ENCODE data around the gene IER5.
A peak's percentile ranks its signal among the peaks of the same experiment; 100 is the strongest.

The IER5 gene

DNA sequence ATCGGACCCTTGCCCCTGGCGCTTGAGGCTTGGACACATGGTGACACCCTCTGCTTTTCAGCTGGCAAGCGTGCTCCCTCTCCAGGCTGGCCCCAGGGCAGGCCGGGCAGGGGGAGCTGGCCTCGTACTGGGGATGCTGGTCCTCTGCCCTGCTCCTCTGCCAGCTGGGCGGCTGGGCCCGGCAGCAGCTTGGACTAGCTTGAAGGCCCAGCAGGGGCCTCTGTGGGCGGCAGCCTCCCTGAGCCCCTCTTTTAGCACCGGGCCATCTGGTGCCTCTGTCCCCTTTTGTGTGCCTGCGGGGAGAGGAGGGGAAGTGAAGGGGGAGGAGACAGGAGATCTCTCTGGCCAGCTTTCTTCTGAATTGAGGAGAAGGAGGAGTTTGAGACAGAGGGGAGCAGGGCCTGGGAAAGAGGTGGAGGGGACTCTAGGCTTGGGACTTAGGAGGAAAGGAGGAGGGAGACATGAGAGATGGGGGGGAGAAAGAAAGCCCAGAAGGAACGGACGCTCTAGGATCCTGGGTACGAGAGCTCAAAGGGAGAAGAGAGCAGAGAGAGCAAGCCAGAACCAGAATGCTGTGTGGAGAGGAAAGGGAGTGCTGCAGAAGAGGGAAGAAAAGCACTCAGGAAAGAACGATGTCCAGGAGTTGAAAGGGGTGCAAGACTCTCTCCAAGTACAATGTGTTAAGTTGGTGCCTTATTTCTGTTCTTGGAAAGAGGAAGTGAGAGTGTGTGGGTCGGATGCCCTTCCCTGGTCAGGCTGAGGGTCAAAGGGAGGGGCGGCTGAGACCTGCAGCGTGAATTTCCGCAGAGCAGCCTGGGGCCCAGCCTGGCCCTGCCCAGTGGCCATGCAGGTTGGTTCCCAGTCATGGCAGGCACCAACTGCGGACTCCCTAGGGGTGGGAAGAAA lies 40.3 kb downstream of the IER5 start:
- Histone ChIP-seq H3K36me3 (no peaks in the 10 kb centered on the region), H3K27me3 (ENCODE audit: insufficient read depth, low read depth, severe bottlenecking) (no peaks in the 10 kb centered on the region), H3K27ac (peak overlapping the region; percentile 86), H3K9me3 (ENCODE audit: severe bottlenecking) (no peaks in the 10 kb centered on the region), H3K4me3 (ENCODE audit: low read depth, low read length) (peak overlapping the region; percentile 14; the same call in 1 of the 2 replicates)
- TF ChIP-seq, protein P1, sequence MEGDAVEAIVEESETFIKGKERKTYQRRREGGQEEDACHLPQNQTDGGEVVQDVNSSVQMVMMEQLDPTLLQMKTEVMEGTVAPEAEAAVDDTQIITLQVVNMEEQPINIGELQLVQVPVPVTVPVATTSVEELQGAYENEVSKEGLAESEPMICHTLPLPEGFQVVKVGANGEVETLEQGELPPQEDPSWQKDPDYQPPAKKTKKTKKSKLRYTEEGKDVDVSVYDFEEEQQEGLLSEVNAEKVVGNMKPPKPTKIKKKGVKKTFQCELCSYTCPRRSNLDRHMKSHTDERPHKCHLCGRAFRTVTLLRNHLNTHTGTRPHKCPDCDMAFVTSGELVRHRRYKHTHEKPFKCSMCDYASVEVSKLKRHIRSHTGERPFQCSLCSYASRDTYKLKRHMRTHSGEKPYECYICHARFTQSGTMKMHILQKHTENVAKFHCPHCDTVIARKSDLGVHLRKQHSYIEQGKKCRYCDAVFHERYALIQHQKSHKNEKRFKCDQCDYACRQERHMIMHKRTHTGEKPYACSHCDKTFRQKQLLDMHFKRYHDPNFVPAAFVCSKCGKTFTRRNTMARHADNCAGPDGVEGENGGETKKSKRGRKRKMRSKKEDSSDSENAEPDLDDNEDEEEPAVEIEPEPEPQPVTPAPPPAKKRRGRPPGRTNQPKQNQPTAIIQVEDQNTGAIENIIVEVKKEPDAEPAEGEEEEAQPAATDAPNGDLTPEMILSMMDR (IDR thresholded peaks at IDR 0.05; ENCODE audit: low read depth, low read length) = no peak
- peak; percentile 88 for DNase-seq

DNA sequence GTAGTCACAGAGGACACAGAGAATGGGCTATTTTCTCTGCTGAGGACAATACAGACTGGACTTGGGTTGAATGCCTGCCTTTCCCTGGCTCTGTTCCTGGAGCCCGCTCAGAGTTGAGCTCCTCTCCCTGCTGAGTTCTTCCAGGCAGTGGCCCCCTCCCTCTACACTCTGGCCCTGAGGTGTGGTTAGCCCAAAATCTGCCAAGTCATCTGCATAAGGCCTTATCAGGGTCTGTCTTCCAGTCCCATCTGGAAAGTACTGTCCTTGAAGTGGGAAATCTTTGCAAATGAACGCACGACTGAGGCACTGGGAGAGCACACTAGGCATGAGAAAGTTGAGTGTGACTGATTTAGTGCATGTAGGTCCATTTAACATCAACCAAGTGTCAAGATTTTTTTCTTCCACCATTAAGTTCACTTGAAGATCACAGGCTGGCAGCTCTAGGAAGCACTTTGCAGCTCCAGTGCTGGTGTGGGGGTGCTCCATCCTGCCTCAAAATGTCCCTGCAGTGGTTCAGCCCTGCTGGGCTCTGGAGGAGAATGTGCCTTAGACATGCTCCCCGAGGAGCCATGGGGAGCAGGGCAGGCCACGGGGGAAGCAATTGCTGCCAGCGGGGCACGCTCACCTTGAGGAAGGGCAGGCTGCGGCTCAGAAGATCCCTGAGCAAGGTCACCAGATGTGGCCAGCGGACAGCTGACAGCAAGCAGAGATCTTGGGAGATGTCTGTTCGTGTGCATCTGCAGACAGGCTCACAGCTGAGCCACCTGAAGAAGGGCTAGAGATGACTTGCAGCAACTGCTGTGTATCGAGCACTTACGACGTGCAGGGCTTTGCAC lies 41.5 kb downstream of the IER5 start:
- Histone ChIP-seq H3K36me3 (no peaks in the 10 kb centered on the region), H3K4me3 (ENCODE audit: low read depth, low read length) (no peak overlapping the region), H3K27ac (peak overlapping the region; percentile 86), H3K9me3 (ENCODE audit: severe bottlenecking) (no peaks in the 10 kb centered on the region), H3K27me3 (ENCODE audit: insufficient read depth, low read depth, severe bottlenecking) (no peaks in the 10 kb centered on the region)
- no peak for DNase-seq
- TF ChIP-seq, protein P1 (IDR thresholded peaks at IDR 0.05; ENCODE audit: low read depth, low read length) = no peak

DNA sequence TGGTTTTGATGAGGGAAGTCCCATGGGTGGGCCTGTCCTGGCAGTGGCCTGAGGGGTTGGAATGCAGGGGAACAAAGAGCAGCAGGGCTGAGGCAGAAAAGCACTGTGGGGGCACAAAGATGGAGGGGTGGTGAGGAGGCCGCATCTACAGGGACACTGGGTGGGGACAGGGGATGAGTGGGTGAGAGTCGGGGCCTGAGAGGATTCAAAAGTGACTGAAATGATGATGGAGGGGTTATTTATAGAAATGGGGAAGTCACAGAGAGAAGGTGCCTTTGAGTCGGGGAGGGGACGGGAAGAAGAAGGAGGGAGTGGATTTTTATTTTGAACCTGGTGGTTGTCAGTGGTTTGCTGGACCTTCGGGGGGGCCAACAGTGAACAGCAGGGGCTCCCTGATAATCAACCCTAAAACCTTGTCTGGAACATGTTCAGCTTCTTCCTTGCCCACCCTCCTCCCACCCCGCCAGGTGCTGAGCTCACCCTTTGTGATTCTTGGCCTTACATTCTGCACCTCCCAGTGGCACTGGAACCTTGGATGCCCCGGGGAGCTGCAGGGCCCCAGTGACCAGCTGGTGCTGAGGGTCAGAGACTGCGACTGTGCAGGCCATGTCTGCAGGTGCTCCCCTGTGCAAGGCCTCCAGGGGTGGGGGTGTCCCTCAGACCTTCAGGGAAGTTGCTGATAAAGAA lies 42.9 kb downstream of the IER5 start:
- peak; percentile 46 for DNase-seq
- Histone ChIP-seq H3K36me3 (no peaks in the 10 kb centered on the region), H3K9me3 (ENCODE audit: severe bottlenecking) (no peaks in the 10 kb centered on the region), H3K27me3 (ENCODE audit: insufficient read depth, low read depth, severe bottlenecking) (no peaks in the 10 kb centered on the region), H3K27ac (peak overlapping the region; percentile 52), H3K4me3 (ENCODE audit: low read depth, low read length) (no peak overlapping the region)
- TF ChIP-seq, protein P1 (IDR thresholded peaks at IDR 0.05; ENCODE audit: low read depth, low read length) = no peak

DNA sequence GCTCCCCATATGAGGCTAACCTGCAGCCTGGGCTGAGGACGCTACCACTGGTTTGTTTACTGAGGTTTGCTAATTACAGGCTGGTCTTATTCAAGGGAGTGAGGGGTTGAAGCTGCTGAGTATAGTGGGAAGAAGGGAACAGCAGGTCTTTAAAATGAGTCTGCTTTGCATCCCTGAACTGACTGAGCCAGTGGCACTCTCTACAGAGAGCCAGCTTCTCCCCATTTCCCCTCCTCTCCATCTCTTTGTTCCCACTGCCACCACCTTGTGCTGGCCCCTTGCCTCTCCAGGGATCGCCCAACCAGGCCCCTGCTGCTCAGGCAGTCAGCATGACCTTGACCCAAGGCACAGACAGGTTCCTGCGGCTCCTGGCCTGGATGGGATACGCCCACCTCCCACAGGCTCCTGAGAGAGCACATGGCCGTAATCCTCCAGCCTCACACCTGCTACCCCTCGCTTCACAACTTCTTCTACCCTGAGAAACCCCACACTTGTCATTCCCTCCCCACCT lies 45.0 kb downstream of the IER5 start:
- no peaks in the 10 kb centered on the region for H3K27me3 ChIP-seq (ENCODE audit: insufficient read depth, low read depth, severe bottlenecking)
- H3K9me3 ChIP-seq (ENCODE audit: severe bottlenecking) = no peaks in the 10 kb centered on the region
- TF ChIP-seq, protein P1 (IDR thresholded peaks at IDR 0.05; ENCODE audit: low read depth, low read length) = no peak
- no peak overlapping the region for H3K4me3 ChIP-seq (ENCODE audit: low read depth, low read length)
- no peaks in the 10 kb centered on the region for H3K36me3 ChIP-seq
- DNase-seq = peak; percentile 59
- H3K27ac ChIP-seq = peak overlapping the region; percentile 84

DNA sequence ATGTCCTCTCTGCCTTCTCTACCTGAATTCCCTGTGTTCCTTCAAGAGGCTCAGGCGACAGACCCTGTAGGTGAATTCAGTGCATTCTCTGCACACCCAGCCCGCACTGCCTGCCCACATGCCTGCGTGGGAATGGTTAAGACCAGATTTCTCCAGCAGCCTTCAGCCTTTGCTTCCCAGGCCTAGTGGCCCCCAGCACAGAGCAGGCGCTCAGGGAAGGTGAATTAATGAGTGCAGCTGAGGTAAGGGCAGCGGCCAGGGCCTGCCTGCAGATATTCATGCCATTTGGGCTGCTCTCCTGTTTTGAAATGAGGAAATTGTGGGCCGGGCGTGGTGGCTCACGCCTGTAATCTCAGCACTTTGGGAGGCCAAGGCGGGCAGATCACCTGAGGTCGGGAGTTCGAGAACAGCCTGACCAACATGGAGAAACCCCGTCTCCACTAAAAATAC lies 45.5 kb downstream of the IER5 start:
- TF ChIP-seq, protein P1 (IDR thresholded peaks at IDR 0.05; ENCODE audit: low read depth, low read length) = no peak
- peak overlapping the region; percentile 84 for H3K27ac ChIP-seq
- no peak overlapping the region for H3K4me3 ChIP-seq (ENCODE audit: low read depth, low read length)
- H3K36me3 ChIP-seq = no peaks in the 10 kb centered on the region
- no peaks in the 10 kb centered on the region for H3K9me3 ChIP-seq (ENCODE audit: severe bottlenecking)
- H3K27me3 ChIP-seq (ENCODE audit: insufficient read depth, low read depth, severe bottlenecking) = no peaks in the 10 kb centered on the region
- no peak for DNase-seq
